ENCODE results near the gene LRBA.

DNA sequence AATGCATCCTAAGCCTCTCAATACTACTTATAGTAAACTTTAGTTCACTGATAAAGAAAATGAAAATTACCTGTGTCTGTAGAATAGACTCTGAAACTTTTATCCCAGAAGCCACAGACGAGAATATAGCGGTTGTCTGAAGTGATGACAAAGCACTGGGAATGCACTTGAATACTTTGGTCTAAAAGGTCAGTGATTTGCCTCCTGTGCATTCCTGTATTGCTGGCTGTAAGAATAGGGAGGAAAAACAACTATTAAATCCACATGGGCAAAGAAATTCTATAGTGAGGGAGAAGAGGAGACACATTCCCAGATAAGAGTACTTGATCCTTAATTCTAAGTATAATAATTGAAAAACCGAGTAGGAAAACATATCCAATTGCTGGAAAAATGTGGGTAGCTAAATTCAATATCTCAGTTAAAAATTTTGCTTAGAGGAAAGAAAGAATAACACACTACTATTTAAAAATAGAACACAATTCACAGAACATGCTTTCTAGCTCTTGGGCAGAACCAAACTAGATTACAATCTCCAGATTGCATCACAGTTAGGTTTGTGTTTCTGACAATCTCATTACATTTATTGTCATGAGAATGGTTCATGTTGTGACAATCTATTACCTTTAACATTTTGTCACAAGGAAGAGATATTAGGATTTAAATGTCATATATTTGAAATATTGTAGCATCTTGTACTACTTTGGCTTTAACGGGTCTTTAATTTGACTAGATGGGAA lies 704.8 kb downstream of the LRBA start:
- no peak for TF ChIP-seq POLR2AphosphoS5 (IDR thresholded peaks at IDR 0.05; ENCODE audit: low read depth, low read length)
- TF ChIP-seq POLR2A (IDR thresholded peaks at IDR 0.05; ENCODE audit: low read depth, low read length) = no peak
- no peak for TF ChIP-seq POU2F2 (IDR thresholded peaks at IDR 0.05; ENCODE audit: low read depth, low read length)
- TF ChIP-seq TAF1 (IDR thresholded peaks at IDR 0.05; ENCODE audit: low read depth, low read length) = no peak
- no peak for TF ChIP-seq SPI1 (IDR thresholded peaks at IDR 0.05; ENCODE audit: low read depth, low read length)

Measured in GM12891 (cell line).